ENCODE measurements around the gene SLC51A.

Gene SLC51A

GRCh38 chr3:196255776-196256175 lies 39.4 kb downstream of the SLC51A start:
- Histone ChIP-seq H3K27me3 (ENCODE audit: control insufficient read depth, insufficient read depth, low read length) (no peaks in the 10 kb centered on the region), H3K36me3 (ENCODE audit: control insufficient read depth, insufficient read depth, low read length) (no peaks in the 10 kb centered on the region), H3K27ac (no peak overlapping the region), H3K4me1 (no peaks in the 10 kb centered on the region), H3K9me3 (ENCODE audit: control insufficient read depth, low read length) (no peaks in the 10 kb centered on the region), H3K79me2 (peaks cover 5% of the 10 kb centered on the region), H2AFZ (no peak overlapping the region), H3K9ac (no peak overlapping the region), H3K4me2 (ENCODE audit: low read length) (no peak overlapping the region), H3K4me3 (ENCODE audit: low read depth, low read length) (no peak overlapping the region)
- no peak for TF ChIP-seq CTCF (IDR thresholded peaks at IDR 0.05)

- no peaks in the 10 kb centered on the region for H3K27me3 ChIP-seq (ENCODE audit: control insufficient read depth, insufficient read depth, low read length)
- no peak overlapping the region for H2AFZ ChIP-seq
- H3K4me1 ChIP-seq = no peaks in the 10 kb centered on the region
- no peaks in the 10 kb centered on the region for H3K36me3 ChIP-seq (ENCODE audit: control insufficient read depth, insufficient read depth, low read length)
- H3K4me3 ChIP-seq (ENCODE audit: low read depth, low read length) = no peak overlapping the region
- no peak overlapping the region for H3K27ac ChIP-seq
- no peak overlapping the region for H3K9ac ChIP-seq
- H3K79me2 ChIP-seq = peaks cover 12% of the 10 kb centered on the region
- no peaks in the 10 kb centered on the region for H3K9me3 ChIP-seq (ENCODE audit: control insufficient read depth, low read length)
- H3K4me2 ChIP-seq (ENCODE audit: low read length) = no peak overlapping the region
- no peak for TF ChIP-seq CTCF (IDR thresholded peaks at IDR 0.05)
Measured at GRCh38 chr3:196260784-196261183, 44.5 kb downstream of the SLC51A start.

GRCh38 chr3:196263819-196264218 lies 47.5 kb downstream of the SLC51A start:
- Histone ChIP-seq H3K9me3 (ENCODE audit: control insufficient read depth, low read length) (no peaks in the 10 kb centered on the region), H3K4me1 (no peaks in the 10 kb centered on the region), H3K79me2 (peaks cover 16% of the 10 kb centered on the region), H3K4me3 (ENCODE audit: low read depth, low read length) (no peak overlapping the region), H3K27me3 (ENCODE audit: control insufficient read depth, insufficient read depth, low read length) (no peaks in the 10 kb centered on the region), H3K36me3 (ENCODE audit: control insufficient read depth, insufficient read depth, low read length) (no peaks in the 10 kb centered on the region), H3K27ac (no peak overlapping the region), H3K9ac (no peak overlapping the region), H3K4me2 (ENCODE audit: low read length) (no peak overlapping the region), H2AFZ (no peak overlapping the region)
- no peak for TF ChIP-seq CTCF (IDR thresholded peaks at IDR 0.05)

- no peak for TF ChIP-seq CTCF (IDR thresholded peaks at IDR 0.05)
- H3K36me3 ChIP-seq (ENCODE audit: control insufficient read depth, insufficient read depth, low read length) = no peaks in the 10 kb centered on the region
- peaks cover 13% of the 10 kb centered on the region for H3K79me2 ChIP-seq
- no peaks in the 10 kb centered on the region for H3K4me1 ChIP-seq
- no peaks in the 10 kb centered on the region for H3K9me3 ChIP-seq (ENCODE audit: control insufficient read depth, low read length)
- H3K27me3 ChIP-seq (ENCODE audit: control insufficient read depth, insufficient read depth, low read length) = no peaks in the 10 kb centered on the region
- H3K4me2 ChIP-seq (ENCODE audit: low read length) = no peak overlapping the region
- no peak overlapping the region for H3K27ac ChIP-seq
- no peak overlapping the region for H2AFZ ChIP-seq
- H3K9ac ChIP-seq = no peak overlapping the region
- no peak overlapping the region for H3K4me3 ChIP-seq (ENCODE audit: low read depth, low read length)
Measured at GRCh38 chr3:196268284-196269163, 52.2 kb downstream of the SLC51A start.

- H3K9me3 ChIP-seq (ENCODE audit: control insufficient read depth, low read length) = no peaks in the 10 kb centered on the region
- H3K27ac ChIP-seq = no peak overlapping the region
- no peaks in the 10 kb centered on the region for H3K36me3 ChIP-seq (ENCODE audit: control insufficient read depth, insufficient read depth, low read length)
- no peak overlapping the region for H3K4me2 ChIP-seq (ENCODE audit: low read length)
- H3K79me2 ChIP-seq = peaks cover 23% of the 10 kb centered on the region
- H3K4me3 ChIP-seq (ENCODE audit: low read depth, low read length) = no peak overlapping the region
- no peak overlapping the region for H2AFZ ChIP-seq
- H3K4me1 ChIP-seq = no peaks in the 10 kb centered on the region
- no peak overlapping the region for H3K9ac ChIP-seq
- no peak for TF ChIP-seq CTCF (IDR thresholded peaks at IDR 0.05)
- no peaks in the 10 kb centered on the region for H3K27me3 ChIP-seq (ENCODE audit: control insufficient read depth, insufficient read depth, low read length)
Measured at GRCh38 chr3:196270499-196270898, 54.2 kb downstream of the SLC51A start.

Measured in parathyroid adenoma (tissue), 2 donors.